ENCODE results near the gene IFRD1. TPM values are rescaled to one million over a fixed set of nuclear protein-coding genes. Genes with fewer than 3 reads are reported as not detected.
"Not testable (repeated sequence)": the region's sequence is repeated elsewhere in the genome, so short reads cannot be mapped to it uniquely, and the experiment has no call there.

The IFRD1 gene
- total RNA-seq, 1 donor: 55.7 TPM

DNA sequence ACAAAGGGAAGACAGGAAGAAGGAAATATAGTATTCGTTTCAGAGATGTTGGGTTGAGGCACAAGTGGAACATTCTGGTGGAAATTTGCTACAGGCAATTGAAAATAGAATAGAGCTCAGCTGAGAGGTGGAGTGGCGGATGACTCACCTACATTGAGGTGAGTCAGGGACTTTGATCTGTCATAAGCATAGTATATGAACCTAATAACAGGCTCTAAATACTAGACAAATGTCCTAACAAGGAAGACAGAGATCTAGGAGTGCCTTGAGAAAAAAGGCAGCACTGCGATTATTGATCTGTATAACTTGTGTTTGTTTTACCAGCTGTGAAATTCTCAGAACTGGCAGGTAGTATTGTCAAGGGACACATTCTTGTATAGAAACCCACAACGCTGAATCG, 907 bp upstream of the IFRD1 start:
- no peak for DNase-seq (ENCODE audit: low read depth)
- TF ChIP-seq, protein P1, sequence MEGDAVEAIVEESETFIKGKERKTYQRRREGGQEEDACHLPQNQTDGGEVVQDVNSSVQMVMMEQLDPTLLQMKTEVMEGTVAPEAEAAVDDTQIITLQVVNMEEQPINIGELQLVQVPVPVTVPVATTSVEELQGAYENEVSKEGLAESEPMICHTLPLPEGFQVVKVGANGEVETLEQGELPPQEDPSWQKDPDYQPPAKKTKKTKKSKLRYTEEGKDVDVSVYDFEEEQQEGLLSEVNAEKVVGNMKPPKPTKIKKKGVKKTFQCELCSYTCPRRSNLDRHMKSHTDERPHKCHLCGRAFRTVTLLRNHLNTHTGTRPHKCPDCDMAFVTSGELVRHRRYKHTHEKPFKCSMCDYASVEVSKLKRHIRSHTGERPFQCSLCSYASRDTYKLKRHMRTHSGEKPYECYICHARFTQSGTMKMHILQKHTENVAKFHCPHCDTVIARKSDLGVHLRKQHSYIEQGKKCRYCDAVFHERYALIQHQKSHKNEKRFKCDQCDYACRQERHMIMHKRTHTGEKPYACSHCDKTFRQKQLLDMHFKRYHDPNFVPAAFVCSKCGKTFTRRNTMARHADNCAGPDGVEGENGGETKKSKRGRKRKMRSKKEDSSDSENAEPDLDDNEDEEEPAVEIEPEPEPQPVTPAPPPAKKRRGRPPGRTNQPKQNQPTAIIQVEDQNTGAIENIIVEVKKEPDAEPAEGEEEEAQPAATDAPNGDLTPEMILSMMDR (IDR thresholded peaks at IDR 0.05; ENCODE audit: insufficient read depth, low read depth, low read length): no peak
- peak overlapping the region; percentile 99 for H3K4me3 ChIP-seq (ENCODE audit: low read depth, low read length)

GRCh38 chr7:112450807-112451761, 824 bp downstream of the IFRD1 start:
- TF ChIP-seq, protein P1 (IDR thresholded peaks at IDR 0.05; ENCODE audit: insufficient read depth, low read depth, low read length): no peak
- peak overlapping the region; percentile 99 for H3K4me3 ChIP-seq (ENCODE audit: low read depth, low read length)
- DNase-seq (ENCODE audit: low read depth): peak; percentile 98

DNA sequence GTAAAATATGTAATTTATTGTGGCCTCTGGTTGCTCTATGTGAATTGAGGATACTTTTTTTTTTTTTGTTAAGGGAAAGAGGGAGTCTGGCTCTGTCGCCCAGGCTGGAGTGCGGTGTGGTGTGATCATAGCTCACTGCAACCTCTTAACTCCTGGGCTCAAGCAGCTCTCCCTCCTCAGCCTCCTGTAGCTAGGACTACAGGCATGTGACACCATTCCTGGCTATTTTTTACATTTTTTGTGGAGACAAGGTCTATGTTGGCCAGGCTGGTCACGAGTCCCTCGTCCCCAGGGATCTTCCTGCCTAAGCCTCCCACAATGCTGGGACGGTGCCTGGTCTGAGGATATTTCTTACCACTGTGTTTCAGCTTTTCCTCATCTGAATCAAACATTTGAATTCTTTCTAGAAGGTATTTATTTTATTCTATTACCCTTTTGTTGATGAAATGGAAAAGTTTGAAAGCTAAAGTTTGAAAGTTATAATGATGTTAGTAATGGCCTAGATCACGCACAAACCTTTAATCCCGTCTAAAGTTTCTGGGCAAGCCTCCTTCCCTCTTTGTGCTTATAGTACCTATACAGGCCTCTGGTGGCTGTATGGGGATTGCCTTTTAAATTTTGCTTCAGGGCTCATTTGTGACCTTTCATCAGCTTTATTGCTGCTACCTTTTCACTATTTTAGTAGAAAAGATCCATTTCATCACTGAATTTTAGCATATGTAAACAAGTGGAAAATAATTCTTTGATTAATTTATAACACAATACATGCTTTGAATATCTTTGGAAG, 2.0 kb downstream of the IFRD1 start:
- H3K4me3 ChIP-seq (ENCODE audit: low read depth, low read length): peak overlapping the region; percentile 99
- peak; percentile 80 for DNase-seq (ENCODE audit: low read depth)
- TF ChIP-seq, protein P1 (IDR thresholded peaks at IDR 0.05; ENCODE audit: insufficient read depth, low read depth, low read length): no peak

GRCh38 chr7:112453505-112454171, 3.4 kb downstream of the IFRD1 start:
- H3K4me3 ChIP-seq (ENCODE audit: low read depth, low read length): peak overlapping the region; percentile 99
- TF ChIP-seq, protein P1 (IDR thresholded peaks at IDR 0.05; ENCODE audit: insufficient read depth, low read depth, low read length): no peak
- DNase-seq (ENCODE audit: low read depth): peak; percentile 91

DNA sequence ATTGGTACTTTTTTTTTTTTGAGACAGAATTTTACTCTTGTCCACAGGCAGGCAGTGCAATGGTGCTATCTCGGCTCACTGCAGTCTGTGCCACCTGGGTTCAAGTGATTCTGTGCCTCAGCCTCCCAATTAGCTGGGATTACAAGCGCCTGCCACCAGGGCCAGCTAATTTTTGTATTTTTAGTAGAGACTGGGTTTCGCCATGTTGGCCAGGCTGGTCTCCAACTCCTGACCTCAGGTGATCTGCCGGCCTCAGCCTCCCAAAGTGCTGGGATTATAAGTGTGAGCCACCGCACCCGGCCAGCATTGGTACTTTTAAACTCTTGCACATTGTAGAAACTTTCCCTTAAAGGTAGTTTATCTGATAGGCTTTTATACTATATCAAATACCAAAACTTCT, 3.9 kb downstream of the IFRD1 start:
- DNase-seq (ENCODE audit: low read depth); H3K4me3 ChIP-seq (ENCODE audit: low read depth, low read length): not testable (repeated sequence)

GRCh38 chr7:112459645-112460044, 9.4 kb downstream of the IFRD1 start:
- TF ChIP-seq, protein P1 (IDR thresholded peaks at IDR 0.05; ENCODE audit: insufficient read depth, low read depth, low read length): no peak
- DNase-seq (ENCODE audit: low read depth): no peak
- no peak overlapping the region for H3K4me3 ChIP-seq (ENCODE audit: low read depth, low read length)
